GM23248 (cell line): ENCODE results near the gene CNTN1.

Experiments
- EZH2 ChIP-seq: fragments of 200-600 bp; sonication (generic); IDR thresholded peaks from 2 replicates; pipeline ENCODE4 v1.6.1; 2018; ENCODE audit warnings: antibody characterized with exemption, mild to moderate bottlenecking; ENCODE audit not compliant: insufficient read depth, poor library complexity, severe bottlenecking
- EZH2phosphoT487 ChIP-seq: fragments of 200-600 bp; sonication (generic); IDR thresholded peaks from 2 replicates; pipeline ENCODE4 v1.6.1; 2018; ENCODE audit warnings: antibody characterized with exemption, moderate library complexity, mild to moderate bottlenecking, low read depth; ENCODE audit not compliant: insufficient read depth

- TF ChIP-seq EZH2 = no peak
- no peak for TF ChIP-seq EZH2phosphoT487
These were observed 22.4 kb downstream of the CNTN1 start for GRCh38 chr12:40714636-40715035.
